Nephron progenitor cell (in vitro differentiated cells): Measurements from ENCODE around the gene HIP1.
"Not testable (repeated sequence)": the region's sequence is repeated elsewhere in the genome, so short reads cannot be mapped to it uniquely, and the experiment has no call there.

Experiments used
- DNase-seq: peaks from one replicate; pipeline ENCODE4 v3.0.0; 2021
- H3K27ac Mint-ChIP-seq: 2 replicates; pipeline ENCODE4 v1.8.0; 2021; ENCODE audit warnings: mild to moderate bottlenecking, moderate library complexity, mixed read lengths
- H3K27me3 Mint-ChIP-seq: 2 replicates; pipeline ENCODE4 v1.8.0; 2021; ENCODE audit warnings: mild to moderate bottlenecking, low read depth, mixed read lengths; ENCODE audit not compliant: poor library complexity
- H3K36me3 Mint-ChIP-seq: 2 replicates; pipeline ENCODE4 v1.8.0; 2021; ENCODE audit warnings: low read depth, mixed read lengths
- H3K4me1 Mint-ChIP-seq: 2 replicates; pipeline ENCODE4 v1.8.0; 2021; ENCODE audit warnings: mixed read lengths
- H3K4me3 Mint-ChIP-seq: 2 replicates; pipeline ENCODE4 v1.8.0; 2021; ENCODE audit warnings: mild to moderate bottlenecking, moderate library complexity, mixed read lengths
- H3K9me3 Mint-ChIP-seq: 2 replicates; pipeline ENCODE4 v1.8.0; 2021; ENCODE audit warnings: mild to moderate bottlenecking, moderate library complexity, mixed read lengths
- CTCF ChIP-seq: fragments of 200-600 bp; sonication (generic); IDR thresholded peaks from 2 replicates; pipeline ENCODE4 v1.5.0; 2021; ENCODE audit warnings: antibody characterized with exemption

Gene HIP1

GRCh38 chr7:75694638-75695399, 43.9 kb downstream of the HIP1 start:
- H3K27me3 Mint-ChIP-seq = peaks cover 17% of the 10 kb centered on the region
- no peak for DNase-seq
- peaks cover 36% of the 10 kb centered on the region for H3K4me1 Mint-ChIP-seq
- peaks cover 6% of the 10 kb centered on the region for H3K9me3 Mint-ChIP-seq
- H3K36me3 Mint-ChIP-seq = peaks cover 12% of the 10 kb centered on the region
- no peak for TF ChIP-seq CTCF
- no peak overlapping the region for H3K4me3 Mint-ChIP-seq
- H3K27ac Mint-ChIP-seq = peak overlapping the region; percentile 49

- Mint-ChIP-seq H3K4me1 (peaks cover 40% of the 10 kb centered on the region), H3K27me3 (peaks cover 17% of the 10 kb centered on the region), H3K36me3 (peaks cover 12% of the 10 kb centered on the region)
- not testable (repeated sequence) for DNase-seq, H3K9me3 Mint-ChIP-seq, H3K4me3 Mint-ChIP-seq, H3K27ac Mint-ChIP-seq
Observed at GRCh38 chr7:75693668-75694067, 45.1 kb downstream of the HIP1 start.

GRCh38 chr7:75691793-75692543, 46.8 kb downstream of the HIP1 start:
- TF ChIP-seq CTCF = no peak
- Mint-ChIP-seq H3K27me3 (peaks cover 13% of the 10 kb centered on the region), H3K27ac (no peak overlapping the region), H3K4me1 (peaks cover 39% of the 10 kb centered on the region), H3K4me3 (no peak overlapping the region), H3K9me3 (peaks cover 6% of the 10 kb centered on the region), H3K36me3 (peaks cover 12% of the 10 kb centered on the region)
- DNase-seq = no peak

- TF ChIP-seq CTCF = no peak
- Mint-ChIP-seq H3K9me3 (peaks cover 6% of the 10 kb centered on the region), H3K4me1 (peaks cover 27% of the 10 kb centered on the region), H3K27me3 (peaks cover 9% of the 10 kb centered on the region), H3K27ac (peak overlapping the region; percentile 79), H3K4me3 (no peak overlapping the region), H3K36me3 (peaks cover 12% of the 10 kb centered on the region)
- DNase-seq = no peak
Observed at GRCh38 chr7:75690121-75690523, 48.6 kb downstream of the HIP1 start.

- H3K9me3 Mint-ChIP-seq = peaks cover 3% of the 10 kb centered on the region
- TF ChIP-seq CTCF = no peak
- peaks cover 9% of the 10 kb centered on the region for H3K36me3 Mint-ChIP-seq
- peaks cover 9% of the 10 kb centered on the region for H3K27me3 Mint-ChIP-seq
- H3K4me1 Mint-ChIP-seq = peaks cover 20% of the 10 kb centered on the region
- no peak for DNase-seq
- peak overlapping the region; percentile 79 for H3K27ac Mint-ChIP-seq
- H3K4me3 Mint-ChIP-seq = no peak overlapping the region
Observed at GRCh38 chr7:75689246-75690099, 49.3 kb downstream of the HIP1 start.
